T-helper 17 cell (primary cell): ENCODE measurements around the gene GFPT1. TPM values are rescaled to one million over a fixed set of nuclear protein-coding genes. Genes with fewer than 3 reads are reported as not detected.
A peak's percentile ranks its signal among the peaks of the same experiment; 100 is the strongest.

ENCODE experiments used
- ATAC-seq: fragments of 150-1000 bp; cut with Tn5 transposase; 2 replicates; pipeline ENCODE4 v1.10.0; 2021; ENCODE audit warnings: mild to moderate bottlenecking, moderate library complexity
- DNase-seq, 3 donors: peaks; one replicate each; pipeline versions ENCODE4 v3.0.0 to v3.0.0-alpha.2; 2020 to 2021
- H3K9me3 ChIP-seq: one replicate; pipeline ENCODE4 v1.7.0; 2013; ENCODE audit warnings: low read length, mild to moderate bottlenecking; ENCODE audit not compliant: control insufficient read depth, poor library complexity, severe bottlenecking
- H3K27ac Mint-ChIP-seq: one replicate; pipeline ENCODE4 v1.8.0; 2022; ENCODE audit warnings: mild to moderate bottlenecking, moderate library complexity, mixed read lengths
- H3K27me3 Mint-ChIP-seq: one replicate; pipeline ENCODE4 v1.8.0; 2022; ENCODE audit warnings: mixed read lengths
- H3K36me3 Mint-ChIP-seq: one replicate; pipeline ENCODE4 v1.8.0; 2022; ENCODE audit warnings: low read depth, mixed read lengths
- H3K4me1 Mint-ChIP-seq: one replicate; pipeline ENCODE4 v1.8.0; 2022; ENCODE audit warnings: mild to moderate bottlenecking, mixed read lengths
- H3K4me3 Mint-ChIP-seq: one replicate; pipeline ENCODE4 v1.8.0; 2022; ENCODE audit warnings: mild to moderate bottlenecking, moderate library complexity, mixed read lengths
- total RNA-seq, 4 donors: library from RNA in 2 of 4; stranded (reverse) in 2 of 4; gene quantifications; one replicate each; pipeline ENCODE4 v1.2.3 and lab custom pipeline; 2022 to 2026

The GFPT1 gene
- total RNA-seq, 2 donors from 2014 or later: 15.1 to 18.7 TPM

DNA sequence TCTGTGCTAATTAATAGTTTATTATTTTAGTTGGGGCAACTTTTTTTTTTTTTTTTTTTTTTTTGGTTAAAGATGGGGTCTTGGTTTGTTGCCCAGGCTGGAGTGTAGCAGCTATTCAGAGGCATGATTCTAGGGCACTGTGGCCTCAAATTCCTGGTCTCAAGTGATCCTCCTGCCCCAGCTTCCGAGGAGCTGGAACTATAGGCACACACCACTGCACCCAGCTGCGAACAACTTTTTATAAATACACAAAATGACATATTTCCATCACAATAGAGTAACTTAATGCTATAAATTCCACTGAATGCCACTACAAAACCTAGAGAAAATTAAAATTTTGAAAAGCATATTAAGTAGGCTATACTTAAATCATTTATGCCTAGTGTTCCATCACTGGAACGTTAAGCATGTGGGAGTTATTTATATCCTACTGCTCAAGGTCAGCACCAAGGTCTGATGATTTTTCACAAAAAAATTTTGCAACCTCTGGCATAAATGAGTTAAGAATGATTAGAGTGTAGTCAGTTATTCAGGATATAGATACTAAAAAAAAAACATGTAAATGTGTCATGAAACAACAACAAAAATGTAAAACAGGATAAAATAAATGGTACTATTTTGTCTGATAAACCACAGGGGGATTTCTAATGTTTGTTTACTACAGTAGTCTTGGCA lies 46.8 kb downstream of the GFPT1 start:
- no peak overlapping the region for H3K4me3 Mint-ChIP-seq
- DNase-seq (no peak), ATAC-seq (no peak)
- H3K9me3 ChIP-seq: no peaks in the 10 kb centered on the region
- H3K27me3 Mint-ChIP-seq: no peaks in the 10 kb centered on the region
- H3K4me1 Mint-ChIP-seq: no peaks in the 10 kb centered on the region
- H3K27ac Mint-ChIP-seq: no peak overlapping the region
- H3K36me3 Mint-ChIP-seq: peaks cover 11% of the 10 kb centered on the region

DNA sequence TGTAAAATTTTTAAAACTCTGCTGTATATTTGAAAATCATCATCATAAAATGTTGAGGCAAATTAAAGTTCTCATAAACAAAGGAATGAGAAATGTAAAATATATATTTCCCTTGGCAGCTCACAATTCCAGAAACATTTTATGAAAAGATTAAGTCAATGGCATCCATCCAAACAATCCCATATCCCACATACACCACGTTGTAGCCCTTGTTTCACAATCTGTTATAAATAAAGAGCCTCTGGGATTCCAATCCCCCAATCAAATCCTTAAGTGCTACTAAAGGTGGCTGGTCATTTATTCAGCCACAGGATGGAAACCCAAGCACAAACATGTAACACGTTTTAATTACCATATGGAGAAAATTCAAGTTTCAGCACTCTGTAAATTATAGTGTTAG lies 51.7 kb downstream of the GFPT1 start:
- Mint-ChIP-seq H3K36me3 (peaks cover 2% of the 10 kb centered on the region), H3K4me3 (no peak overlapping the region), H3K27ac (no peak overlapping the region), H3K27me3 (no peaks in the 10 kb centered on the region), H3K4me1 (no peaks in the 10 kb centered on the region)
- DNase-seq (no peak), ATAC-seq (no peak)
- no peaks in the 10 kb centered on the region for H3K9me3 ChIP-seq

DNA sequence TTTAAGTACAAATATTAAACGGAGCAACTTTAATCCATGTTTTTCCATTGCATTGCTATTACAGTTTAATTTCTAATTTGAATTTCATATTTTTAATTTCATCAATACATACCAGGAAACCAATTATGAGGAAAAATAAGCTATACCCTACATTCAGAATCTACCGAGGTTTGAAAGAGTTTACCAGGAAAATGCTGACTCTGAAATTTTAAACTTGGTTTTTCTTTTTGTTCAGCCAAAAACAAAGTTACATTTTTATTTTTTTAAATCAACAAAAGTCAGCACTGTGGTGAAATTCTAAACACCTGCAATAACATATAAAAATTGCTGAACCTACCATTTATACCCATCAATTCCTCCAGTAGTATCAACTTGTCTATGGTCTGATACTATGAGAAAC lies 53.7 kb downstream of the GFPT1 start:
- peaks cover 2% of the 10 kb centered on the region for H3K36me3 Mint-ChIP-seq
- no peak for DNase-seq
- H3K4me1 Mint-ChIP-seq: no peaks in the 10 kb centered on the region
- ATAC-seq: no peak
- H3K9me3 ChIP-seq: no peaks in the 10 kb centered on the region
- no peaks in the 10 kb centered on the region for H3K27me3 Mint-ChIP-seq
- H3K27ac Mint-ChIP-seq: no peak overlapping the region
- no peak overlapping the region for H3K4me3 Mint-ChIP-seq

DNA sequence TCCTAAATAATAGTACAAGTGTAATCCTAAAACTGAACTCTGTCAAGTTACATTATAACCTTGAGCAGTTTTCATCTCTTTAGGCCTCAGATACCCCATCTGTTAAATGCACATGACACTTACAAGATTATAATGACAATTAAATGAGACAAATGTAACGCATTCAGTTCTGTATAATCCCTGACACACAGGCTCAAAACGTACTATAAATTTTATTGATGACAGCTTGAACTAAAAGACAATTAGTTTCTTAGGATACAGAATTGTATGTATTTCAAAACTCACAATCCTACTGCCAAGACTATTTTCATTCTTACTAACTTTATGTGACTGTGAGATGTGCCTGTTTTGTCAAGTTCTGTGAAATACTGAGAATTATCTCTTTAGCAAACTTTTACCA lies 56.2 kb downstream of the GFPT1 start:
- Mint-ChIP-seq H3K36me3 (peaks cover 2% of the 10 kb centered on the region), H3K4me1 (no peaks in the 10 kb centered on the region), H3K27me3 (no peaks in the 10 kb centered on the region), H3K27ac (no peak overlapping the region), H3K4me3 (no peak overlapping the region)
- no peaks in the 10 kb centered on the region for H3K9me3 ChIP-seq
- no peak for ATAC-seq
- no peak for DNase-seq

DNA sequence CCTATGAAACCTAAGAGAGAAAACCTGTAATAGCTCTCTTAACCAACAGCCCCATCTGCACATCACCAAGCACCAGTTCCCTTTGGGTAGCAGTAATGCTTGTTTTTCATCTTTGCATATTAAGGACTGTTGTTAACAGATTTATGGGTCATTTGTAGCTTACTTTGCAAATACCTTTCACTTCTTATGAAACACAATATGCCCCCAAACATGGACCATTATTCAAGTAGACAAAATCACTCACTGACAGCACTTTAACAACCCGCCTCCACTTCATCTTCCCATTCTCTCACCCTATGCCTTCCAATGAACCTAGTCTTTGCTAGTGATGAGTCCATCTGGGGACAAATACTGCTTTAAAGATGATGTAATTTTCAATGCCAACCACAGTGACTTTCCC lies 64.4 kb downstream of the GFPT1 start:
- DNase-seq: no peak
- Mint-ChIP-seq H3K27me3 (no peaks in the 10 kb centered on the region), H3K4me1 (peaks cover 5% of the 10 kb centered on the region), H3K4me3 (no peak overlapping the region), H3K27ac (no peak overlapping the region), H3K36me3 (peaks cover 4% of the 10 kb centered on the region)
- H3K9me3 ChIP-seq: no peaks in the 10 kb centered on the region
- ATAC-seq: no peak

DNA sequence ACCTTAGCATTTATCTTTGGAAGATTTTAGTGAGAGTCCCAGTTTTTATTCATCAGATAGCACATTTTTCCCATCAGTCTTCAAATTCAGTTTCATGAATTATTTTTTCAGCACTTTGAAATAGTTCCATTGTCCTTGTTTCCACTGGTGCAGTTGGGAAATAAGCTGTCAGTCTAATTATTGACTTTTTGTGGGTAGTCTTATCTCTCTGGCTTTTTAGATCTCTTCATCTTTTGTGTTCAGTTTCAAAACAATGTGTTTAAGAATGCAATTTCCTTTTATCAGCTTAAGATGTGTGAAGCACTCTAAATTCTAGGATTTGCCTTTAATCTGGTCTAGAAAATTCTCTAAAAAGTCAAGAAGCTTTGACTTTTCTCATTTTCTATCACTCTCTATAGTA lies 70.5 kb downstream of the GFPT1 start:
- H3K27me3 Mint-ChIP-seq: no peaks in the 10 kb centered on the region
- H3K4me3 Mint-ChIP-seq: no peak overlapping the region
- peaks cover 4% of the 10 kb centered on the region for H3K36me3 Mint-ChIP-seq
- H3K27ac Mint-ChIP-seq: no peak overlapping the region
- H3K9me3 ChIP-seq: no peaks in the 10 kb centered on the region
- peaks cover 2% of the 10 kb centered on the region for H3K4me1 Mint-ChIP-seq
- no peak for ATAC-seq
- DNase-seq: no peak

DNA sequence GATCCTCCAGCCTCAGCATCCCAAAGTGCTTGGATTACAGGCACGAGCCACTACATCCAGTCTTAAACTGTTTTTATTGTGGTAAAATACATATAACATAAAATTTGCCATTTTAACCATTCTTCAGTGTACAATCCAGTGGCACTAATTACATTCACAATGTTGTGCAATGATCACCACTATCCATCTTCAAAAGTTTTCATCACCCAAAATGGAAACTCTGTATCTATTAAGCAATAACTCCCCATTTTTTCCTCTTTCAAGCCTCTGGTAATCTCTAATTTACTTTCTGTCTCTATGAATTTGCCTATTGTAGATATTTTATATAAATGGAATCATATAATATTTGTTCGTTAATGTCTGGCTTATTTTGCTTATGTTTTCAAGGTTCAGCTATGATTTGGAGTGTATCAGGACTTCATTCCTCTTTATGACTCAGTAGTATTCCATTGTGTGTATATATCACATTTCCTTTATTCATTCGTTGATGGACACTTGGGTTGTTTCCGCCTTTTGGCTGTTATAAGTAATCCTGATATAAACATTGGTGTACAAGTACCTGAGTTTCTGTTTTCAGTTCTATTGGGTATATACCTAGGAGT lies 71.8 kb downstream of the GFPT1 start:
- H3K4me3 Mint-ChIP-seq: no peak overlapping the region
- DNase-seq: no peak
- H3K27me3 Mint-ChIP-seq: no peaks in the 10 kb centered on the region
- H3K36me3 Mint-ChIP-seq: peaks cover 2% of the 10 kb centered on the region
- peaks cover 4% of the 10 kb centered on the region for H3K4me1 Mint-ChIP-seq
- ATAC-seq: no peak
- no peak overlapping the region for H3K27ac Mint-ChIP-seq
- no peaks in the 10 kb centered on the region for H3K9me3 ChIP-seq

DNA sequence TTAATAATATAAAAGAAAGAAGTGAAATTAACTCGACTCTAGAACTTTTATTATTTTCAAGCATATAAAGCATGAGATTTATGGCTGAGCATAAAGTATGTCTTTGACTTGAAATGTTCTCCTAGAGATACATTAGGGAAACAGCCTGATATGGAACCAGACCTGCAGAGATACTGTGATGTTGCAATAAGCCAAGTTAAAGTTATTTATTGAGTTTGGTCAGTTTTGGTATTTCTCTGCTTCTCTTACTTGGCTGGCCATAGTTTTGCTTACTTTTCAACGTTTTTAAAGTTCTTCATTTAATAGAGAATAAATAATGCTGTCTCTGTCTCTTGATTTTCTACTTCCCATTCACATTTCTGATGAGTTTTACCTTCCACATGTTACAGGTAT lies 76.0 kb downstream of the GFPT1 start:
- H3K4me3 Mint-ChIP-seq: no peak overlapping the region
- peak overlapping the region; percentile 81 for H3K27ac Mint-ChIP-seq
- DNase-seq (no peak), ATAC-seq (no peak)
- no peaks in the 10 kb centered on the region for H3K9me3 ChIP-seq
- H3K4me1 Mint-ChIP-seq: peaks cover 33% of the 10 kb centered on the region
- peaks cover 2% of the 10 kb centered on the region for H3K36me3 Mint-ChIP-seq
- H3K27me3 Mint-ChIP-seq: peaks cover 13% of the 10 kb centered on the region

DNA sequence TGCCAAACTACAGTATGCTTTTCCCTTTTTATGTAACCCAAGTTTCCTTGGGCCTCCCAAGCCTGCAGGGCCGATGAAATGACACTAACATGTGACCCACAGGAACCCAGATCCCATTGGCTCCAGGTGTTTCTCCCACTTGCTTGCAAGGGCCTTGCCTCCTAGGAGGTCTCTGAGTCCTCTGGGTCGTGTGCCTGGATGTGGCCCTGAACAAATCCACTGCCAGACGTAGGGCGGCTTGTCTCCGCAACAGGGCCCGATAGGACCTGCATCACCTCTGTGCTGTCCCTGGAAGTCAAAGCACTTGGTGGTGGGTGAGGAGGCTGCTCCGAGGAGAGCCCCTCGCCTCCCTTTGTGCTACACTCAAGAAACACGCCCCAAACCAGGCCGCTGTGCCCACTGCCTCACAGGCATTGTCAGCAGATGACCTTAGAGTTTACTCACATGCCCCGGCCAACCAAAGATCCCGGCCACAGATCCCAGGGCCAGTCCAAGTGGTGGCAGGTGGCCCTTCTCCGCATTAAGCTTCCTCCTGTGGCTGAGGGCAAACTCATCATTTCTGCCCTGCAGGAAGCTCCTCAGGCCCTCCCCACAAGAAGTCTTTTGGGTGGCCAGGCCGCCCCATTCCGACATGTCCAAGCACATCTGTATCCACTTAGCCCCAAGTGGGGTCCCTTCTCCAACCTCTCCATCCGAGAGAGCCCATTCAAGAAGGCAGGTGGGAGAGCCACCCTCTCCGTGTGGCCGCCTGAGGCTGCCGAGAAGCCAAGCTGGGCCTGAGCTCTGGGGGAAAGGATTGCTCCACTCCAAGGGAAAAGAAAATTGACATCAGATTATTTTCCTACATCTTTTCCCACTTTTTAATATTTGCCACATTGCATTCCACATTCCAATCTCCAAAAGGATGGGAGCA lies 76.7 kb downstream of the GFPT1 start:
- peaks cover 2% of the 10 kb centered on the region for H3K36me3 Mint-ChIP-seq

DNA sequence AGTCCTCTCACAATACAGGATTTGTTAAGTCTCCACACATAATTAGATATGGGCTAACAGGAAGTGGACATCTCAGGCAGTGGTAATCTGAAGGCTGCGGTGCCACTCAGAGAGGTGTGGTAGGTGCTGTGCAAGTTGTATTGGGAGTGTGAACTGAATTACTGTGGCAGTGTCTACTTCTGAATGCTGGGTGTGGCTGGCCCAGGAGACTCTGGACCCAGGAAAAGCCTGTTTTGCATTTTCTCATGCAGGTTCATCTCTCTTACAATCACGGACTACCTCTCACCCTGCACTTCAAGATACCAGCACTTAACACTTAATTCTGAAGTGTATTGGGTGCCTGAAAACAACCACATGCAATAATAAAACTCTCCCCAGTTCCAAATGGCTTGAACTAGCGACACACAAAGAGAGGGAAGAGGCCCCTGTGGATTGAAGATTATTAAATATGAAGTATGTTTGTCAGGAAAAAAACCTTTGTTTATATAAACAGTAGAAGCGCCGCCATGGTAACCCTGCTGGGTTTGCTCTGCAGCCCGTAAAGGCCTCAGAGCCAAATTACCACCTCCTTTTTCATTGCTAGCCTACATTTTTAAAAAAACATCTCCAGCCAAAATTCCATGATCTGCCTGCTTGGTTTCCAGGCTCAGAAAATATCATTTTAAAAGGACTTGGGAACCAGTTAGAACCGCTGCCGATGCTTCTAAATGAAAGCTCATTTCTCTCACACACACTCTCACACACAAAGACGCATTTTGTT lies 77.5 kb downstream of the GFPT1 start:
- H3K4me3 Mint-ChIP-seq: no peak overlapping the region
- no peak for DNase-seq
- H3K27me3 Mint-ChIP-seq: peaks cover 16% of the 10 kb centered on the region
- H3K9me3 ChIP-seq: no peaks in the 10 kb centered on the region
- peak overlapping the region; percentile 81 for H3K27ac Mint-ChIP-seq
- peak; percentile 9 for ATAC-seq
- H3K36me3 Mint-ChIP-seq: peaks cover 2% of the 10 kb centered on the region
- peaks cover 34% of the 10 kb centered on the region for H3K4me1 Mint-ChIP-seq

More for the DNA sequence above, 76.7 kb downstream of the GFPT1 start:
- DNase-seq (no peak), ATAC-seq (no peak)
- Mint-ChIP-seq H3K4me3 (peak overlapping the region; percentile 61), H3K27ac (peak overlapping the region; percentile 81), H3K27me3 (peaks cover 16% of the 10 kb centered on the region), H3K4me1 (peaks cover 34% of the 10 kb centered on the region)
- H3K9me3 ChIP-seq: no peaks in the 10 kb centered on the region

DNA sequence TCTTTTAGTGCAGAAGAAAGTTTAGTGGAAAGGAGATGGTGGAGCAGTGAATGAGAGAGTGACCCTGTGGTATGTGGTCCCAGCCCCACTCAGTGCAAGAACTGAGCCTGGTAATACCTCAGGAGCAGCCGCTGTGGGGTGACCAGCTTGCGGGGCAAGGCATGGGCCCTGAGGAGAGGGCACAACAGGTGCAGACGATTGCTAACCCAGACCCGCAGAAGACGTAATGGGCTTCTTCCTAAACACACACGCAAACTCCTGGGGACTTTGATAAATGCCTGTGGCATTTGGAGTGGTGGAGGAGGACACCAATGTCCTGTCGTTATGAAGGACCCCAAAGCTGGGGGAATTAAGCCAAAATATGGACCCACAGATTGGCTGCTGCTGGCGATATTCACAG lies 78.7 kb downstream of the GFPT1 start:
- peaks cover 4% of the 10 kb centered on the region for H3K9me3 ChIP-seq
- peaks cover 20% of the 10 kb centered on the region for H3K27me3 Mint-ChIP-seq
- H3K4me1 Mint-ChIP-seq: peaks cover 34% of the 10 kb centered on the region
- DNase-seq (no peak), ATAC-seq (no peak)
- H3K36me3 Mint-ChIP-seq: peaks cover under 1% of the 10 kb centered on the region
- H3K4me3 Mint-ChIP-seq: peak overlapping the region; percentile 50
- H3K27ac Mint-ChIP-seq: peak overlapping the region; percentile 81

DNA sequence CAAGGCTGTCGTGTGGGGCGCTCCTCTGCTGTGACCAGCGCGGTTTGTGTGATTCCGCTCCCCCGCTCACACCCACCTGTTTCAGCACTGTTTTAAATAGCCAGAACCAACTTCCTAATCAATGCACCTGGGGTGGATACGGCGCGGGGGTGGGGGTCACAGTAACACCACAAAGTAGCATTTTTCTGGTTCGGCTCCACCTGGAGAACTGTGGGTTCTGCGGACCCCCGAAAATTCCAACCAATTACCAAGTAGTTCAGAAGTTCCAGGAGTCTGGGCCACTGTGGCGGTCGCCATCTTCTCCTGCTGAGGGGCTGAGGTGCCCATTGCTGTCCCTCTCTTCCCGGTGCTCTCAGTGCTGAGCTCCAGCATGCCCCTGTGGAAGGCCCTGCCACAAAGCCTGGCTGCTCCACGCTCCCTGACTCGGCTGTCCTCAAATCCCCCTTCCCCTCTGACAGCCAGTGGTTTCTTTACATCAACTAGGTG lies 79.4 kb downstream of the GFPT1 start:
- Mint-ChIP-seq H3K27me3 (peaks cover 22% of the 10 kb centered on the region), H3K27ac (peak overlapping the region; percentile 81), H3K36me3 (peaks cover 2% of the 10 kb centered on the region), H3K4me3 (peak overlapping the region; percentile 83), H3K4me1 (peaks cover 34% of the 10 kb centered on the region)
- ATAC-seq (no peak), DNase-seq (no peak)
- H3K9me3 ChIP-seq: peaks cover 4% of the 10 kb centered on the region
